NCI-H2081 treated with DMSO at 0.1 percent for 48 hours (cell line): ENCODE data around the gene TCEAL5.
"Not testable (repeated sequence)": the region's sequence is repeated elsewhere in the genome, so short reads cannot be mapped to it uniquely, and the experiment has no call there.

Source experiments
- DNase-seq: peaks from one replicate; lab custom pipeline; 2025; lab: John Stamatoyannopoulos, UW

The TCEAL5 gene

DNA sequence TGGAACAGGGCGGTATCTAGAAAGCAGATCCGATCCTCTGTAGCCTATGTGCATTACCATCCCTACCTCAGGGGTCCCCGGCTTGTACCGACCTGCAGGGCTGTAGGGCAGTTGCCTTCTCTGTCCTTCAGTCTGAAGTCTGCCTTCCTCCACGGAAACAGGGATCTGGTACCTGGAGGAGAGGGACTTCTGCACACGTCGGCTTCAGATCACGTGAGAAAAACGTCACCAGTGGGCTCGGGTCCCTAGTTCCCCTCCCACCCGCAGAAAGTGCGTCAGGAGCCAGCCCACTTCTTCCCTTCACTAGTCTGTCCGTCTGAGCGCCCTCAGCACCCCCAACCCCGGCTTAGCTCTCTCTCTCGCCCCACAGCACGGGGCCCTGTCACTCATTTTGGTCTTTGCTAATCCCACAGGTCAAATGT lies at the start of gene TCEAL5:
Gene TCEAL5, minus strand, starts transcription at position 170 of the 422 bp plus-strand sequence. CDS start 2,187 bp downstream, outside the sequence.
- DNase-seq = peak; percentile 20

DNA sequence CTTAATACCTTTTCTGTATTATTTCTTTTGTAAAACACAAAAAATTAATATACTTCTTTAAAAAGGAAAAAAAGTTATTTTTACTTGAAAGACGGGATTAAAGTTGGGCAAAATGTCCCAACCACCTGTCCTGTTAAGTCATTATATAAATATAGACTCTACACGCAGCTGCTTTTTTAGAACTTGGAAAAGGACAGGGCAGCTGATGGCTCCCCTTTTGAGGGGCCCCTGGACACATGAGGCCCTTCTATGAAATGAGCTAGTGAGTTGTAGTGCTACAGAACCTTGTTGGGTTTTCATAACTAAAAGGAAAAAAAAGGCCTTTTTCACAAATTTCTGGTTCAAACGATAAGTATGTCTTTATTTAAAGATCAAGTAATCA lies 34.8 kb upstream of the TCEAL5 start:
- no peak for DNase-seq

DNA sequence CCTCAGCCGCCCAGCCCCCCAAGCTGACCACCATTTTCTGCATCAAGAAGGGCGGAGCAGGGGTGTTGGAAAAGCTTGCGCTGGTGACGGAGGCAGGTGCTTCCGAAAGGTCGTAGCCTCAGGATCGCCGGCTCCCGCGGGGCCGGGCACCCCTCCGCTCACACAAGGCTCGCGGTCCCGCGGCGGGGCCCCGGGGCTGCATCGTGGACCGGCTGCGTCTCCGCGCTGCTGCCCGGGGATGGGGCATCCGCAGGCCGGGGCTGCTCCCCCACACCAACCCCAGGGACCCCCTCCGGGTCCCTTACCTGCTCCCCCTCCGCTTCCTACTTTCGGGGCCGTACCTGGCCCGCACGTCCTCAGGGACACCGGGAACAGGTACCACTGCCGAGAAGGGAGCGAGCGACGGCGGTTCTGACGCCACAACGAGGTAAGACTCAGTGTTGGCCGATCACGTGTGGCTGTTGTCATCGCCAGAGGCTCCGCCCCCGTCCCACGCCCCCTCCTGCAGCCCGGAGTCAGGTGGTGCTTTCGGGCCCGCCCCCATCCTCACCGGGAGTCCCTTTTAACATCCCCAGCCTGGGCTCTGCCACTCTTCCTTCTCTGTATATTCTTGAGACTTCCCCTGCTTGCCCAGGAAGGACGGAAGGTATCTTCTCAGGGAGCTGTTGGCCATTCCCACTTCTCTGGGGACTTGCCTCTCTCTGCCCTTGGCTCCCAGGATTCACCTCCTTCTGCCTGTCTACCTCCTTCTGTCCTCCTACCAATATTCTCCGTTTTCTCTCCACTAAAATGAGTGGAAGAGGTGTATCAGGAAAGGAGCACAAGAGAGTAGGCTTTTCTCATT lies 34.2 kb upstream of the TCEAL5 start, which contains the start of gene BEX2:
Gene BEX2, minus strand, starts transcription at position 436 of the 844 bp plus-strand sequence. CDS start 1,014 bp downstream, outside the sequence.
- DNase-seq = peak; percentile 42

GRCh38 chrX:103309860-103310554 lies 33.5 kb upstream of the TCEAL5 start:
- DNase-seq = no peak

DNA sequence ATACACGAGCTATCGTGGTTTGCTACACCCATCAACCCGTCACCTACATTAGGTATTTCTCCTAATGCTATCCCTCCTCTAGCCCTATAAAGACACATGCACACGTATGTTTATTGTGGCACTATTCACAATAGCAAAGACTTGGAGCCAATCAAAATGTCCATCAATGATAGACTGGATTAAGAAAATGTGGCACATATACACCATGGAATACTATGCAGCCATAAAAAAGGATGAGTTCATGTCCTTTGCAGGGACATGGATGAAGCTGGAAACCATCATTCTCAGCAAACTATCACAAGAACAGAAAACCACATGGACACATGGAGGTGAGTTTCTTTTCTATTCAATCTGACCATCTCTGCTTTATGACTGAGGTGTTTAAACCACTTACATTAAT lies 29.1 kb upstream of the TCEAL5 start:
- DNase-seq = not testable (repeated sequence)

GRCh38 chrX:103304705-103305104 lies 28.2 kb upstream of the TCEAL5 start:
- DNase-seq = no peak

- DNase-seq = no peak
Measured at GRCh38 chrX:103293118-103293517, 16.6 kb upstream of the TCEAL5 start.

DNA sequence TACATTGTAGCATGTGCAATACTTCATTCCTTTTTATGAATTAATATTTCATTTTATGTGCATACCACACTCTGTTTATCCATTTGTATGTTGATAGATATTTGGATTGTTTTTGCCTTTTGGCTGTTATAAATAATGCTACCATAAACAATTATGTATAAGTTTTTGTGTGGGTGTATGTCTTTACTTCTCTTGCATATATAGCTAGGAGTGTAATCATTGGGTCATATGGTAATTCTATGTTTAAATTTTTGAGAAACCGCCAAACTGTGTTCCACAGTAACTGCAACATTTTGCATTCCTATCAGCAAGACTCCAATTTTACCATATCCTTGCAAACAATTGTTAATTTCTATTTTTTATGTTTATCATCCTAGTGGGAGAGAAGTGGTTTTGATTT lies 3.1 kb upstream of the TCEAL5 start:
- DNase-seq = no peak

- DNase-seq = no peak
Measured at GRCh38 chrX:103275947-103276567, 493 bp downstream of the TCEAL5 start.

GRCh38 chrX:103274284-103274683 lies 2.3 kb downstream of the TCEAL5 start:
- DNase-seq = no peak

GRCh38 chrX:103258275-103258674 lies 18.3 kb downstream of the TCEAL5 start:
- DNase-seq = no peak

DNA sequence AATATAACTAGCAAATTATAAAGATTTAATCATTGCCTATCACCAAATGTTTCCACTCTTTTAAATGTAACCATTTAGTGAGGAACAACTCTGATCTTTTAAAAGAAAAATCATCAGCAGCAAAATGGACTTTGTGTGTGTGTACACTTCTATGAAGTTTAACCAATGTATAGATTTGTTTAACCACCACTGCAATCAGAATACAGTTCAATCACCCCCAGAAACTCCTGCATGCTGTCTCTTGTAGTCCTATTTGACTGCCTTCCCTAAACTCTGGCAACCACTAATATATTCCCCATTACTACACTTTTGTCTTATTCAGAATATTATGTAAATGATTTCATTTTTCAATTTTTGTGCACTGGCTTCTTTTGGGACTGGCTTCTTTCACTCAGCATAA lies 19.9 kb downstream of the TCEAL5 start:
- no peak for DNase-seq

DNA sequence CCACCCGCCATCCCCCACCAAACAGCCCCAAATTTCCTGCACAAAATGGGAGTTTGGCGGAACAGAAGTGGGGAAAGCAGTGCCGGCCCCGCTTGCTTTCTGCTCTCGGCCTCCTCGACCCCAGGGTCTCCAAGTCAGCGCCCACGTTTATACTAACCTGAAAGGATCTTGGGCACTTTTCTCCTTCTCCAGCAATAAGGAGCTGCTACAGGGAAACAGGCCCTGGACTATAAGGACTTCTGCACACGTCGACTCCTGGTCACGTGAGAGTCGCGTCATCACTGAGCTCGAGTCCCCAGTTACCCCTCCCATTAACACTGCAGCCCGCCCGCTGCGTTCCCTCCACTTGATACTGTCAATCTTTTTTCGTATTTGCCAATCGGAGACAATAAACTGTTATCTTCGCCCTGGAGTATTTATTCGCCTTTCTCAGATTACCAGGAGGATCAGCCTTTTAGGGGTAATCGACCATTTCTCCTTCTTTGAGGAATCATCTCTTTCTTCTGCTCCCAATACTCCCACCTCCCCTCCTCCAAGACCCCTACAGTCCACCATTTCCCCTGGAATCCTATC lies 21.5 kb downstream of the TCEAL5 start, which contains the start of gene TCEAL8:
Gene TCEAL8, minus strand, starts transcription at position 235 of the 573 bp plus-strand sequence. CDS start 1,176 bp downstream, outside the sequence.
- DNase-seq = peak; percentile 72

- DNase-seq = peak; percentile 22
Measured at GRCh38 chrX:103254171-103254824, 22.3 kb downstream of the TCEAL5 start.

GRCh38 chrX:103253608-103254007 lies 22.9 kb downstream of the TCEAL5 start:
- DNase-seq = no peak

DNA sequence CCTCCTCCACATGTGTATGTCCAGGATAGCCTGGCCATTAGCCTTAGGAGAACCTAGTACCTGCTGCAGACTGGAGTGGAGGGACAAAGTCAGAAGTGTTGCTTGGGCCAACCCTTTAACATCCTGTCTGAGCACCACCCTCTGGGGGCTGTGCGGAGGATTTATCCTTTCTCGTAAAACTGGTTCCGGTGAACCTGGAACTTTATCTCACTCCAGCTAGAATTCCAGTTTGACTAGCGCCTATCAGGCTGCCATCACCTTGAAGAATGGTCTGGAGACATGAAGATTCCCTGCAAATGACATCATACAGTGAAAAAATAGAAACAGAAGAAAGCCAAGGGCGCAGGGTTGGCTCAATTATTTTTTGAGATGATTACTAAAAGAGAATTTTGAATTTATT lies 25.6 kb downstream of the TCEAL5 start:
- no peak for DNase-seq

DNA sequence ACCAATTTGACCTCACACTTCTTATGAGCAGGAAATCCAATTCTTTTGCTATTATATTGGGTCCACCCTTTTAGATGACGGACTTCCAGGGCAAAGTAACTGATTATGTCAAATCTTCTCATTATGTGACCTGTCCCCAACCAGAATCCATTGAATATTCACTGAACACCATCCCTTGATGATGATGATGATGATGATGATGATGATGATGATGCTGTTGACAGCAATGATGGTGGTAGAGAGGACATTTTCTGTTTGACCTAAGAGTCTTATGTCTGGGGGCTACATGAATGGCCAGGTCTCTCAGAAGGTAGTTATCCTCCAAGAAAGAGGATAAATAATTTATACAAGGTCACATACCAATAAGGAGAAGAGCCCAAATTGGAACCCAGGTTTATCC lies 26.7 kb downstream of the TCEAL5 start:
- no peak for DNase-seq

GRCh38 chrX:103248553-103248952 lies 28.0 kb downstream of the TCEAL5 start:
- no peak for DNase-seq

GRCh38 chrX:103240155-103240554 lies 36.4 kb downstream of the TCEAL5 start:
- DNase-seq = no peak

DNA sequence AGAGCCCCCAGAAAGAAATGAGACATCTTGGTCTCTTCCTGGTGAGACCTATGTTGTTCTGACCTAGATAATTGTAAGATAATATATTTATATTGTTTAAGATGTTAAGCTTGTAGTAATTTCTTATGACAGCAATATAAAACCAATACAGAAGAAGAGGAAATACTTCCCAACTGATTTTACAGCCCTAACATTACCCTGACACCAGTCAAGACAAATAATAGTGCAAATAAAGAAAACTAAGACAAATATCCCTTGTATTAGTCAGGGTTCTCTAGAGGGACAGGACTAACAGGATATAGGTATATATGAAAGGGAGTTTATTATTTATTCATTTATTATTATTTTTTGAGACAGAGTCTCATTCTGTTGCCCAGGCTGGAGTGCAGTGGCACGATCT lies 40.3 kb downstream of the TCEAL5 start:
- DNase-seq = no peak

DNA sequence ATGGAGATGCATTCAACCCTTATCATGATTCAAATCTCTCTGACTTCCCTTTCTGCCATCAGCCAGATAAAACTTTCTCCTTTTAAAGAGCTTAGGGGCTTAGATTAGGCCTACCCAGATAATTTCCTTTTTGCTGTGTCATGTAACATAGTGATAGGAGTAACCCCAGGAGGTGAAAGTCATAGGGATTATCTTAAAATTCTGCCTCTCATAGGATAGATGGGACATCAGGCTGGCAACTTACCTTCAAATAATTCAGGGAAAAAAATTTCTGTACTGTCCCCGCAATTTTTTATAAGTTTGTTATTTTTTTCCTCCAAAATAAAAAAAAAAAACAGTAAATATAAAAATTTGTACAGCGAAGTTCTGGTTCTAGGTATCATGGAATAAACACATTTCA lies 40.9 kb downstream of the TCEAL5 start:
- DNase-seq = not testable (repeated sequence)

- DNase-seq = no peak
Measured at GRCh38 chrX:103234869-103235268, 41.7 kb downstream of the TCEAL5 start.
